GM21360 (cell line): ENCODE measurements around the gene TPST1.
A peak's percentile ranks its signal among the peaks of the same experiment; 100 is the strongest.
"Not testable (repeated sequence)": the region's sequence is repeated elsewhere in the genome, so short reads cannot be mapped to it uniquely, and the experiment has no call there.

Experiments
- ATAC-seq: cut with Tn5 transposase; IDR thresholded peaks from one replicate; pipeline ENCODE4 v1.9.1; 2021; ENCODE audit warnings: mild to moderate bottlenecking, moderate library complexity; ENCODE audit not compliant: unreplicated experiment

The TPST1 gene

DNA sequence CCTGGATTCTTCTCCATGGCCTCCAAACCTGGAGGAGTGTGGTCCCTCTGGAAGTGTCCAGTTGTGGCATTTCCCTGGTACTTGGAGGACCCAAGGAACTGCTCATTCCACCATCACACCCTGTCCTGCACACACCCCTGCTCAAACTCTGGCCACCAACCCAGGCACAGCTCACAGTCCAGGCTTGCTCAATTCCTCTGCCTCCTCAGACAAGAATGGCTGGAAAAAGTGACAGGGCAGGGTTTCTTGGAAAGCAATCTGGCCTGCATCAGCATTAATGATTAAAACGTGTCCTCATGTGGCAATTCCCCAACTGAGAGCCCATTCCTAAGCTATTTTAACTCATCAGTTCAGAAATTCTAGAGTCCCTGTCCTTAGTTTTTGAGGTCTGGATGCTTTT, 17.2 kb upstream of the TPST1 start:
- ATAC-seq: no peak

DNA sequence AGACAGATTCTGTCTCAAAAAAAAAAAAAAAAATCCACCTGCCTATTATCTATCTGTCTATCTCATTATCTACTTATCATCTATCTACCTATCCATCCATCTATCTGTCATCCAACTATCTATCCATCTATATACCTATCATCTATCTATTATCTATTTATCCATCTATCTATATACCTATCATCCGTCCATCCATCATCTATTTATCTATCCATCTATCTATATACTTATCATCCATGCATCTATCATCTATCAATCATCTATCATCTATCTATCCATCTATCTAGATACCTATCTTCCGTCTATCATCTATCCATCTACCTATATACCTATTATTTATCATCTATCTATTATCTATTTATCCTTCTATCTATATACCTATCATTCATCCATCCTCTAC, 16.5 kb upstream of the TPST1 start:
- no peak for ATAC-seq

DNA sequence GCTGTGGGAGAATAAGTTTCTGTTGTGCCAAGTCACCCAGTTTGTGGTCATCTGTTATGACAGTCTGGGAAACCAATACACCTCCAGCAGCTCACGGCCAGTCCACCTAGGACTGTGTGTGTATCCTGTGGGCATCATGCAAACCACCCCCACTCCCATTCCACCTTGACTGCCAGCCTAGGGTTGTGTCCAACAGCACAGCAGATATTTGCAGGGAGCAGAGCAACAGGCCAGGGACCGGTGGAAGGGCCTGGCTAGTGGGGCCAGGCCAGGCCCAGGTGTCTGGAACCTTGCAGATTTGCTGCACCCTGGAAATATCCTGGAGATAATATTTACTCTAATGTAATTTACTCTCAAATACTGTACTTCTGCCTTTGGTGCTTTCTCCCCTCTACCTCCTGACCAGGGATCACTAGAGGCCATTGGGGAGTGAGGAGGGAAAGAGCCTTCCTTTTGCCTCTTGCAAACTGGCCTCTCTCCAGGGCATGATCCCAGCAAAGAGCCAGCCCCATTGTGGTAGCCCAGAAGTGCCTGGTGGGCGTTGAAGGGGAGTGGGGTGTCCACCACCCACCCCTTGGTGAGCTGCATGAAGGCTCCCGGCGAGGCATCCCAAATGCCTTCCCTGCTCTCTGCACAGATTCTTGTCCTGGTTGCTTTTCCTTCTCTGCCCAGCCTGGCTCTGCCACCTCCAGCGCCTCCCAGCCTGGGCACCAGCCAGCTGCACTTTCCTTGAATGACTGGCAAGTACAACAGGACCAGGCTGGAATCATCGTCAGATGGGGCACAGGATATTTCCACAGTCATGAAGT, 15.2 kb upstream of the TPST1 start:
- no peak for ATAC-seq

GRCh38 chr7:66190504-66190857, 14.7 kb upstream of the TPST1 start:
- no peak for ATAC-seq

DNA sequence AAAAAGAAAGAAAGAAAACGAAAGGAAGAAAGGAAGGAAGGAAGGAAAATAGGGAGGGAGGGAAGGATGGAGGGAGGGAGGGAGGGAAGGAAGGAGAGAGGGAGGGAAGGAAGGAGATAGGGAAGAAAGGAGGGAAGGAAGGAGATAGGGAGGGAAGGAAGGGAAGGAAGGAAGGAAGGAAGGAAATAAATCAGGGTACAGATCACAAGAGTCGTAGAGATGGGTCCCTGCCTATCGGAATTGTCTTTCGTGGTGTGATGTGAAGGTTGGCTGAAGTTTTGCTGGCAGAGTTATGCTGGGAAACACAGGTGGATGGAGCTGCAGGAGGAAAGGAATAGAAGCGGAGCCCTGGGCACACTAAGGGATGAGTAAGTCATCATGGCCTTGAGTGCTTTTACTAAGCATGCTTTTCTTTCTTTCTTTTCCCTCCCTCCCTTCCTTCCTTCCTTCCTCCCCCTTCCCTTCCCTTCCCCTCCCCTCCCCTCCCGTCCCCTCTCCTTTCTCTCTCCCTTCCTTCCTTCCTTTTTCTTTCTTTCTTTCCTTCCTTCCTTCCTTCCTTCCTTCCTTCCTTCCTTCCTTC, 11.9 kb upstream of the TPST1 start:
- no peak for ATAC-seq

DNA sequence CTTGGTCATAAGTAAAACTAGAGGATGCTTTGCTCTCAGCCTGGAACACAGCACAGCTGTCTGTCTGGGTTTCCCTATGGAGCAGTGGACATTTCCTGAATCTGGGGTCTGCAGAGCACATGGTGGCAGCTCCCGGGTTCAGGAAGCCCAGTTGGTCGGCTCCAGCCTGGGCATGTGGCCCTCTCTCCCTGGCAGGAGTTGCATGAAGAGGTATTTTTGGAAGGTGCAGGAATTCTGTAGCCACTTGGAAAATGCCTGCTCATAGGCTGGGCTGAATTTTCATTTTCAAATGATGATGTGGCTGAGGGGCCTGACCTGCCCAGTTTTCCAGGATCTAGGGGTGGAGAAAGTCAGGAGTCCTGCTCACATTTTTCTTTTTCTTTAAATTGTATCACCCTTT, 6.7 kb upstream of the TPST1 start:
- ATAC-seq: no peak

DNA sequence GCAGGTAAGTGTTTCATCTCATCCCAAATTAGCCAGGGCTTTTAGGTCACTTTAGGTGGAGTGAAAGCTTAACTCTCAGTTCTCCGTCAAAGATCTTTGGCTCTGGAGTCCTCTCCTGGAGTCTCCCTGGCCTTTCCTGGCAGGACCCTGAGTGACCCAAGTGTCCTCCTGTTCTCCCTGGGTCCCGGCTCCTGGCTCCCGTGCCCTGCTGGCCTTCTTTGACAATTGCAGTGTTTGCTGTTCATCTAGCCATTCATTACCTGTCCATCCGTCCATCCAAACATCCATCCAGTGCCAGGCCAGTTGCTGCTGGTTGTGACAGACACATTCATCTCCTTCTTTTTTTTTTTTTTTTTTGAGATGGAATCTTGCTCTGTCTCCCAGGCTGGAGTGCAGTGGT, 6.2 kb upstream of the TPST1 start:
- ATAC-seq: no peak

- ATAC-seq: no peak
These were observed 2.7 kb upstream of the TPST1 start for GRCh38 chr7:66202441-66202840.

GRCh38 chr7:66205741-66206090, 582 bp downstream of the TPST1 start:
- ATAC-seq: peak; percentile 3

DNA sequence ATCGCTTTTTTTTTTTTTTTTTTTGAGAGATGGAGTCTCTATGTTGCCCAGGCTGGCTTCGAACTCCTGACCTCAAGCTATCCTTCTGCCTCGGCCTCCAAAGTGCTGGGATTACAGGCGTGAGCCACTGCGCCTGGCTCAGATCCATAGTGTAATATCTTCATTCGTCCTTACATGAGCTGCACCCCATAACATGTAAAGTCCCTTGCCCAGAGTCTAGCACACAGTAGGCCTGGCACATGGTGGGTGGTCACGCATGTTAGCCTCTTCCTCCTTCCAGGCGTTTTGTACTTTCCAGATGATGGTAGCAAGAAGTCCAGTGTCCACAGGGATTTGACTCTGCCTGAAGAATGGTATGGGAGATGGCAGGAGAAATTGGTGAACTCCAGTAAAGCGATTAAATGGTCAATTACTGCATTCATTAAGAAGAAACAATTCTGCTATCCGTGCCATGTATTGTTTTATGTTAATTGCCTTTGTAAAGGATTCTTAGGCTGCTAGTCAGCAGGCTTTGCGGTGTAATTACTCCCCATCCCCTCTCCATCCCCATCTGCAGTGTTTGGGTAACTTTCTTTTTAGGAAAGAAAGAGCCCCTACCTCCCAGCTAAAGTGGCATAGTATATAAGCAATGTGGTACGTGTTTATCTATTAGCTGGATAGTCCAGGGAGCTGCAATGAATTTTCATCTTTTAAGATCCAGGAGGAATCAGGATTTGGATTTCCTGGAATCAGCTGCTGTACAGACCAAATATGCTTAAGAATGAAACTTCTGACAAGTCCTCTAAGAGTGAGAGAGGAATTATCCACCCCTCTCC, 1.2 kb downstream of the TPST1 start:
- no peak for ATAC-seq

DNA sequence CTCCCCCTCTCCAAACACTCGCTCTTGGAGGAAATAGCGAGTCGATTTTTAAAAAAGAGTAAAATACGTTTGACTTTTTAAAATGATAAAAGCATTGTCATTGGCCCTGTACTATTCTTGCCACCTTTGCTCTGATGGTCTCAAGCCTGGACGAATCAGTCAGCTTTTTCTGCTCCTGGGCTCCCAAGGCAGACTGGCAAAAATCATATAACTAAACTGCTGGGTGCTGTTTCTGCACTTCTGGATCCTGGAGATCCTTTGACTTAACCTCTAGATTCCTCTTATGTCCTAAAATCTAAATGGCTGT, 1.8 kb downstream of the TPST1 start:
- no peak for ATAC-seq

DNA sequence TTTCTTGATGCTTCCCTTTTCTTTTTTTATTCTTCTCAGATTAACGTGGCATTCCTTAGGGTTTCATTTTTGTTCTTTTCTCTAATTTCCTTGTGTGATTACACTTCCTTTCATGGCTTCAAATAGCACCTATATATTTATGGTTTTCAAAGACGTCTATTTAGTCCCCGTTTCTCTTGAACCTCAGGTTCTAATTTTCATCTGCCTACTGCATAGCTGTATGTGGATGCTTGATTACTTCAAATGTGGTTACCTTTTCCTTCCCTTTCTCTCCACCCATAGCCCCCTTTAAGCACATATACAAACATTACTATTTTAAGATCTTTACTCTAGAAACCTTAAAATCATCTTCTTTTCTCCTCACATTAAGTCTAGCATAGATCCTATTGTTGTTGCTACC, 2.4 kb downstream of the TPST1 start:
- no peak for ATAC-seq

DNA sequence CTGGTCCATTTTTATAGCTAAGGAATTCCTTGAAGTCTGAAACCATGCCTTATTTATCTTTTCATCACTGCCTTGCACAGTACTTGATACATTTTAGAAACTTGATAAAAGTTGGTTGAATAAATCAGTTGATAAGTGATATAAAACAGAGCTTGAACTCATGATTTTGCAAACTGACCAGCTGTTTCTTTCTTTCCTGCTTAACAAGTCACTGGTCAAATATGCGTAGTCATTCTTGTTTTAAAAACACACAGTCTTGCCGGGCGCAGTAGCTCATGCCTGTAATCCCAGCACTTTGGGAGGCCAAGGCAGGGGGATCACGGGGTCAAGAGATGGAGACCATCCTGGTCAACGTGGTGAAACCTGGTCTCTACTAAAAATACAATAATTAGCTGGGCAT, 6.3 kb downstream of the TPST1 start:
- no peak for ATAC-seq

DNA sequence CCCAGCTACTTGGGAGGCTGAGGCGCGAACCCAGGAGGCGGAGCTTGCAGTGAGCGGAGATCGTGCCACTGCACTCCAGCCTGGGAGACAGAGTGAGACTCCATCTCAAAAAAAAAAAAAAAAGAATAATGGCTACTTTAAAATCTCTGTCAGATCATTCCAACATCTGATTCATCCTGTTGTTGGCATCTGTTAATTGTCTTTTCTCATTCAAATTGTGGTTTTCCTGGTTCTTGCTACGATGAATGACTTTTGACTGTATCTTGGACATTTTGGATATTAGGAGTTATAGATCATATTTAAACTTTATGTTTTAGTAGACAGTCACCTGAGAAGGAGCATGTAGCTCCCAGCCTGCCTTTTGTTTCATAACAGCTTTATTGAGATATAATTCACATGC, 8.5 kb downstream of the TPST1 start:
- ATAC-seq: no peak

- ATAC-seq: no peak
These were observed 11.6 kb downstream of the TPST1 start for GRCh38 chr7:66216687-66217086.

DNA sequence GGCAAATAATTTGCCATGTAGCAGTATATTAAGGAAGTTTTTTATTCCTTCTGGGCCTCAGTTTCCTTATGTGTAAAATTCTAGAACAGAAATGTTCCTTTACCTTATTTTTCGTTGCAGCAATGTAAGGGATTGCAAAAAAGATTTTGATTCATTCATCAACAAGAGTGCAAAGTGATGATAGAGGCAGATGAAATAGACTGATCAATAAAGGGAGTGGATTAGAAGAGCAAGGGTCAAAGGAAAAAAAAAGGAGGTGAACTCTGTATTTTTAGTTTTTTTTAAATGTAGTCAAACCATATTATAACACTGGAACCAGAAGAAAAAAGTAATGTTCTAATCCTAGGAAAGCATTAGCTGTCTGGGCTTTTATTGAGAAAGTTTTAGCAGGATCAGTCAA, 14.7 kb downstream of the TPST1 start:
- ATAC-seq: no peak

GRCh38 chr7:66221442-66221841, 16.3 kb downstream of the TPST1 start:
- ATAC-seq: no peak

DNA sequence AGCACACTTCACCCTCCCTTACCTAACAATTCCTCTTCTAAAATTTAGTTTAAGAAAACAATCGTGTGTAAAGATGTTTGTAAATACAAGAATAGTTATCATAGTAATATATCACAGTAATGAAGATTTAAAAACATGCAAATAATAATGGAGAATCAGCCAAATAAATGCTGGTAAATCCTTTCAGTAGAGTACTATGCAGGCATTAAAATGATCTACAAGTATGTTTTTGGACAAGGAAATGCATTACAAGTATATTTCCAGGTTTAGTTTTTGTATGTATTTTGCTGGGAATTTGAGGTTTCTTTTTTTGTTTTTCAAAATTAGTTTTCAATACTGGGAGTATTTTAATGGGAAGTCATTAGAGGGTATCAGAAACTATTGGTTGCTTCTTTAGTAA, 22.7 kb downstream of the TPST1 start:
- no peak for ATAC-seq

- ATAC-seq: not testable (repeated sequence)
These were observed 26.4 kb downstream of the TPST1 start for GRCh38 chr7:66231326-66232216.

DNA sequence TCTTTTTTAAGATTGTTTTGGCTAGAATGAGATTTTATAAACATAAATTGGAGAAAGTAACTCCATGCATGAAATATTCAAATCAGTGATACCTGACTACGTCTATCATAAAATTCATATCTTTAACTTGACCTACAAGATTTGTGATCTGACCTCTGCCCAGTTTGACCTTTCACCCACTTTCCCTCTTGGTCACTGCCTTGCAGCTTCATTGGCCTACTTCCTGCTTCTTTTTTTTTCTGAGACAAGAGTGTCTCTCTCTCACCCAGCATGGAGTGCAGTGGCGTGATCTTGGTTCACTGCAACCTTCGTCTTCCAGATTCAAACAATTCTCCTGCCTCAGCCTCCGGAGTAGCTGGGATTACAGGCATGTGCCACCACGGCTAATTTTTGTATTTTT, 28.5 kb downstream of the TPST1 start:
- no peak for ATAC-seq

DNA sequence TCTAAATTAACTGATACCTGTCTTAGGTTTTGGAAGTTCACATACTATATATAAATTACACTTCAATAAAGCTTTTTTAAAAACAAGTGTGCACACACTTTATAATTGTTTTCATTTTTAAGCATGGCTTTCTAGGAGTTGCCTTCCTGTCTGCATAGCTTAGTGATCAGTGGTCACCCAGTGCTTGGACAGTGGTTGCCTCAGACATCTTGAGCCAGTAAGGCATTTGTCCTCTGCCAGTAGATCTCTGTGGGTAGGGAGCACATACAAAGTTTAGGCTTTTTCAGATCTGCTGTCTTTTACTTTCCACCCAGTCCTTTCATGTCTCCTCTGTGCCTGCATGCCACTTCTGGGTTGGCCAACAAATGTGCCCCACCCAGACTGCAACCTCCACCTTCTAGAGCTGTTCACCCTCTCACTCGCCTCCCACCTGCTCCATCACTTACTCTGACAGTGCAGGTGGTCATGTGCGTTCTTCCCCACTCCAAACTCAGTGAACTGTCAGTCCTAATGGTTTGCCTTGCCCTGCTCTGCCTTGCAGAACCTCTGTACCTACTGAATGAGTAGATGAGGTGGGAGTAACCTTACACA, 31.7 kb downstream of the TPST1 start:
- no peak for ATAC-seq
